Right lobe of liver (tissue), 4 donors: Measurements from ENCODE around the gene FAM110D.

Experiments
- POLR2A ChIP-seq: fragments of 450-650 bp; IDR thresholded peaks from one replicate; pipeline ENCODE4 v1.6.1; 2017; ENCODE audit warnings: antibody characterized with exemption, mild to moderate bottlenecking
- TF ChIP-seq, protein P1 (sequence below), 4 donors: fragments of 200-600 bp in 3 of 4; fragments of 450-650 bp in 1 of 4; IDR thresholded peaks; one replicate each; pipeline versions ENCODE4 v1.5.1 to v1.8.0; 2016 to 2022; ENCODE audit warnings: antibody characterized with exemption in 4 of 4, mild to moderate bottlenecking in 2 of 4
- donor health status: DM: no; HTN: no; CAD: no.
- donor health status: DM: no; HTN: no; CAD: no.
- donor health status: DM: no; HTN: yes; CAD: no.

DNA sequence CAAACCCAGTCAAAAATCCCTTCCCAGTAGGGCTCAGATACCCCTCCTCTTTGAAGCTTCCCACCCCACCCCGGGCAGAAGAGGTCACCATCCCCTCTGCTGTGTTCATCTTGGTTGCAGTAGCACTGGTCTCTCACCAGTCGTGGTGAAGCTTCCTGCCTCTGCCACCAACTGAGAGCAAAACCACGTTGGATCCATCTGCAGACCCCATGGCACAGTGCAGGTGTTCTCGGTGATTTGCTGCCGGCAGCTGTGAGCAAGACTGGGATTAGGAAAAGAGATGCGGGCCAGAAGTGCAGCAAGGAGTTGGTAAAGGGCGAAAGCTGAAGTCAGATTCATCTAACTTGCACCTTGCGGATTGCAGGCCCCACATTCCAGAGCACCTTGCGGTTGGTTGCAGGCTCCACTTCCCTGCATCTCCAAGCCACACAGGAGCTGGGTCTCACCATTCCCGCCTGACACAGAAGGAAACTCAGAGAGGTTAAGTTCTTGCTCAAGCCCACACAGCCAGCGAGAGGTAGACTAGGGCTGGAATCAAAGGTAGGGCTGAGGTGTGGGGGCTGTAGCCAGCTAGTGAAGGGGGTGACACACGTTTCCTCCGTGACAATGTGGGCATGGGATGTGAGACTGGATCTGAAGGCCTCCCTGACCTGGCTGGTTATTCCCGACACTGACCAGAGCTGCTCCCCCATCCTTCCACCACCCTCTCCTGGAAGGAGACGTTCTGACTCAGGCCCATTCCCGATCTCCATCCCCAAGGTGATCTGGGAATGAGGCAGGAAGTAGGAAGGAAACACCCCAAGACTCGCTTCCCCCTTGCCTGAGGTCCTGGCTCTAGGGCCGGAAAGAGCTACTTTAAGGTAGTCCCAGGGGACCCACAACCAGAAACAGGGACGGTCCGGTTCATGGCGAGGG lies 3.3 kb upstream of the FAM110D start:
- no peak for TF ChIP-seq POLR2A
- TF ChIP-seq, protein P1, sequence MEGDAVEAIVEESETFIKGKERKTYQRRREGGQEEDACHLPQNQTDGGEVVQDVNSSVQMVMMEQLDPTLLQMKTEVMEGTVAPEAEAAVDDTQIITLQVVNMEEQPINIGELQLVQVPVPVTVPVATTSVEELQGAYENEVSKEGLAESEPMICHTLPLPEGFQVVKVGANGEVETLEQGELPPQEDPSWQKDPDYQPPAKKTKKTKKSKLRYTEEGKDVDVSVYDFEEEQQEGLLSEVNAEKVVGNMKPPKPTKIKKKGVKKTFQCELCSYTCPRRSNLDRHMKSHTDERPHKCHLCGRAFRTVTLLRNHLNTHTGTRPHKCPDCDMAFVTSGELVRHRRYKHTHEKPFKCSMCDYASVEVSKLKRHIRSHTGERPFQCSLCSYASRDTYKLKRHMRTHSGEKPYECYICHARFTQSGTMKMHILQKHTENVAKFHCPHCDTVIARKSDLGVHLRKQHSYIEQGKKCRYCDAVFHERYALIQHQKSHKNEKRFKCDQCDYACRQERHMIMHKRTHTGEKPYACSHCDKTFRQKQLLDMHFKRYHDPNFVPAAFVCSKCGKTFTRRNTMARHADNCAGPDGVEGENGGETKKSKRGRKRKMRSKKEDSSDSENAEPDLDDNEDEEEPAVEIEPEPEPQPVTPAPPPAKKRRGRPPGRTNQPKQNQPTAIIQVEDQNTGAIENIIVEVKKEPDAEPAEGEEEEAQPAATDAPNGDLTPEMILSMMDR (IDR thresholded peaks at IDR 0.05): no peak
